ENCODE data around the gene DLGAP1.
"Not testable (repeated sequence)": the region's sequence is repeated elsewhere in the genome, so short reads cannot be mapped to it uniquely, and the experiment has no call there.

DLGAP1 gene

GRCh38 chr18:4293337-4293736 lies 161.8 kb downstream of the DLGAP1 start:
- Mint-ChIP-seq H3K36me3 (ENCODE audit: low read depth) (no peaks in the 10 kb centered on the region), H3K4me1 (ENCODE audit: low read depth) (no peaks in the 10 kb centered on the region), H3K27me3 (no peaks in the 10 kb centered on the region), H3K9me3 (peaks cover 9% of the 10 kb centered on the region), H3K4me3 (no peak overlapping the region), H3K27ac (no peak overlapping the region)
- intact Hi-C loops (cut with micrococcal nuclease), result no loop called here

DNA sequence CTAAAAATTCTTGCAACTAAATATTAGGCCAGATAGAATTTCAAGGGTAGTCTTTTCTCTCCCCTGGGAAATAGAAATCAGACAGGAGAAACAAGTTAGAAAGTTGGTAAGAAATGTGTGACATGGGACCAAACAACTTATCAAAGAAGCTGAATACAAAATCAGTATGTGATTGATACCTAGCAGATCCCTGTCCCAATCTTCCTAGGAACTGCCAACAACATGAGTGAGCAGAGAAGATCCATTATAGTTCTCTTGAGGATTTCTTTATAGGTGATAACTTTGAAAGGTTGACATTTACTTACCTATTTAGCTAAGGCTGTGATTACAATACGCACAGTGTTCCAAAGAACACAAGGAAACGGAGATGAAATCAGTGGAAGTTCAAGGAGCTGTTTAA lies 162.4 kb downstream of the DLGAP1 start:
- no peak overlapping the region for H3K27ac Mint-ChIP-seq
- peaks cover 5% of the 10 kb centered on the region for H3K9me3 Mint-ChIP-seq
- no peaks in the 10 kb centered on the region for H3K4me1 Mint-ChIP-seq (ENCODE audit: low read depth)
- intact Hi-C loops (cut with micrococcal nuclease), result no loop called here
- H3K36me3 Mint-ChIP-seq (ENCODE audit: low read depth), result no peaks in the 10 kb centered on the region
- no peak overlapping the region for H3K4me3 Mint-ChIP-seq
- H3K27me3 Mint-ChIP-seq, result no peaks in the 10 kb centered on the region

DNA sequence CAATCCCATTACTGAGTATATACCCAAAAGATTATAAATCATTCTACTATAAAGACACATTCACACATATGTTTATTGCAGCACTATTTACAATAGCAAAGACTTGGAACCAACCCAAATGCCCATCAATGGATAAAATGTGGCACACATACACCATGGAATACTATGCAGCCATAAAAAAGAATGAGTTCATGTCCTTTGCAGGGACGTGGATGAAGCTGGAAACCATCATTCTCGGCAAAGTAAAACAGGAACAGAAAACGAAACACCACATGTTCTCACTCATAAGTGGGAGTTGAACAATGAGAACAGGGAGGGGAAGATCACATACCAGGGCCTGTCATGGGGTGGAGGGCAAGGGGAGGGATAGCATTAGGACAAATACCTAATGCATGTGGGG lies 167.8 kb downstream of the DLGAP1 start:
- H3K27me3 Mint-ChIP-seq; H3K27ac Mint-ChIP-seq; H3K9me3 Mint-ChIP-seq; intact Hi-C loops (cut with micrococcal nuclease); H3K4me3 Mint-ChIP-seq; H3K36me3 Mint-ChIP-seq (ENCODE audit: low read depth); H3K4me1 Mint-ChIP-seq (ENCODE audit: low read depth): not testable (repeated sequence)

DNA sequence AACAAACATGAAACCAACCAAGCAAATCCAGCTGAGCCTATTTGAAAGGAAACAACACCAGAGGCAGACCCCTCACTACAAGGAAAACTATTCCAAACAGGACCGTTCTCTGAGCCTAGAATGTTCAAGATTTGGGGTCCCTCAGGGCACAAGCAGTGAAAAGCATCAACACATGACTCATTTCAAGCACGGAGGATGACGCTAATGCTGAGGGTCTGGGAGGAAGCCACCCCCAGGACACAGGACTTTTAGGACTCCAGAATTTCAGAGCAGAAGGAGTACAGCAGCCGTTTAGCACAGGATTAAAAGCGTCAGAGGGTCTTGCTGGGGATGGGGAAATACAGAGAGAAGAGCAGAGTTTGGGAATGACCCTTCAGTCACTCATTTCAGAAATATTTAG lies 168.9 kb downstream of the DLGAP1 start:
- no peak overlapping the region for H3K27ac Mint-ChIP-seq
- intact Hi-C loops (cut with micrococcal nuclease), result no loop called here
- no peaks in the 10 kb centered on the region for H3K4me1 Mint-ChIP-seq (ENCODE audit: low read depth)
- no peaks in the 10 kb centered on the region for H3K36me3 Mint-ChIP-seq (ENCODE audit: low read depth)
- no peaks in the 10 kb centered on the region for H3K27me3 Mint-ChIP-seq
- H3K9me3 Mint-ChIP-seq, result peaks cover 6% of the 10 kb centered on the region
- no peak overlapping the region for H3K4me3 Mint-ChIP-seq

- Mint-ChIP-seq H3K36me3 (ENCODE audit: low read depth) (no peaks in the 10 kb centered on the region), H3K27ac (no peak overlapping the region), H3K9me3 (peaks cover 6% of the 10 kb centered on the region), H3K27me3 (no peaks in the 10 kb centered on the region), H3K4me3 (no peak overlapping the region), H3K4me1 (ENCODE audit: low read depth) (no peaks in the 10 kb centered on the region)
- intact Hi-C loops (cut with micrococcal nuclease), result no loop called here
Observed at GRCh38 chr18:4285525-4285924, 169.6 kb downstream of the DLGAP1 start.

DNA sequence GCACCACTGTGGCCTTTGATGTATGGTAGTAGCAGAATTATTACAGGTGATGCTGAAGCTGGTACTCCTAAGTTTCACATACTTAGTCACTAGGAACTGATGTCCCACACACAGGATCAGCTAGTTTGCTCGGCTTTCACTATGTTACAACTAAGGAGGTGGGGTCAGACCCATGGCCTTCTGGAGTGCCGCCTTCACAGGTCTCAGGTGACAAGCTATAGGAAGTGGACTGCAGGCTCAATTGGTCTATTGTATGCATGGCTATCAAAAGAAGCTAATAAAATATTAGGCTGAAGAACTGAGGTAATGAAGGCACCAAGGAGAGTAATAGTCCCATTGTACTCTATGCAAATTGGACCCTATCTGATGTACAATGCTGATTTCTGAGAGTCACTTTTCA lies 170.6 kb downstream of the DLGAP1 start:
- Mint-ChIP-seq H3K27ac (no peak overlapping the region), H3K36me3 (ENCODE audit: low read depth) (no peaks in the 10 kb centered on the region), H3K27me3 (no peaks in the 10 kb centered on the region), H3K4me1 (ENCODE audit: low read depth) (no peaks in the 10 kb centered on the region), H3K9me3 (peaks cover 6% of the 10 kb centered on the region), H3K4me3 (no peak overlapping the region)
- intact Hi-C loops (cut with micrococcal nuclease), result no loop called here

DNA sequence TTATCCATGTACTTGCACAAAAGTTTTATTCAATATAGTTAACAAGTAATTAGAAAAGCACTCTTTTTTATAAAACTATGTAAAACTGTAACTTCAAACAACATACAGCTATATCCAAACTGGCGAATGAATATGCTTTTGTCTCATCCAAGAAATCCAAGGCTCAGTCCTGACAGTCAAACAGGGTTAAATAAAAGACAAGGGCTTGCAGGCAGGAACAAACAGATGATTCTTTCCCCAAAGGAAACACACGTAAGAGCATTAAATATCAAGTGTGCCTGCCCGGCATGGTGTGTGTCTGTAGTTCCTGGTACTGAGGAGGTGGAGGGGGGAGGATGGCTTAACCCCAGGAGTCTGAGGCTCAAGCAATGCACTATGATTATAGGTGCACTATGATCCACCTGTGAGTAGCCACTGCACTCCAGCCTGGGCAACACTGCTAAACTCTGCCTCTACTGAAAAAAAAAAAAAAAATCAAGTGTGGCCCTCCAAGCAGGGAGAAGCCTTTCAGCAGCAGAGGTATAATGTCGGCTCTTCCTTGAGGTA lies 171.3 kb downstream of the DLGAP1 start:
- Mint-ChIP-seq H3K36me3 (ENCODE audit: low read depth) (no peaks in the 10 kb centered on the region), H3K27me3 (no peaks in the 10 kb centered on the region), H3K4me1 (ENCODE audit: low read depth) (no peaks in the 10 kb centered on the region), H3K4me3 (no peak overlapping the region), H3K9me3 (peaks cover 6% of the 10 kb centered on the region), H3K27ac (no peak overlapping the region)
- intact Hi-C loops (cut with micrococcal nuclease), result no loop called here

GRCh38 chr18:4282954-4283353 lies 172.2 kb downstream of the DLGAP1 start:
- Mint-ChIP-seq H3K36me3 (ENCODE audit: low read depth) (no peaks in the 10 kb centered on the region), H3K4me3 (no peak overlapping the region), H3K4me1 (ENCODE audit: low read depth) (no peaks in the 10 kb centered on the region), H3K27ac (no peak overlapping the region), H3K9me3 (peaks cover 6% of the 10 kb centered on the region), H3K27me3 (no peaks in the 10 kb centered on the region)
- intact Hi-C loops (cut with micrococcal nuclease), result no loop called here

DNA sequence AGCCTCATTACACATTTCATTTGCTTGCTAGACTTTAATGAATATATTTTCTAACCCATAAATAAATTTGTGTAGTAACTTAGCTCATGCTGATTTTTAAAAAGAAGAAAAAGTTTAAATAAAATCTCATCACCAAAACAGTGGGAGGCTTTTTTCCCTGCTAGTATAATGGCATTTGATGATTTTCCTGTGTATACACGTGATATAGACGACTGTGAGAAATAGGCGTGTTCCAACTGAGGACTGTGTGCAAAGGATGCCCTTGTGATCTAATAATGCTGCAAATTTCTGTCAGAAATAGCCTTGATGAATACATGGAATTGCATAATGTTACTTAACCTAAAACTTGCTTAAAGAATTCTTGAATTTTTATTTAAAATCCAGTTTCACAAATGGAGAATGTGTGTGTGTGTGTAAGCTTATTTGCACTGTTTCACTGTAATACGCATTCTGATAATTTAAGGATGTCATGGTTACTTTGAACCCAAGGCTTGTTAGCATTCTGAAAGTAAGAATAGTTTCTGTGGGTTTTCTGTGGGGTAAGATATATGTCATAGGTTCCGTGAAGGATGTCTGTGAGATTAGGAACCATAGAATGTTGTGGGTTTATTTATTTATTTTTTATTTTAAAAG lies 178.0 kb downstream of the DLGAP1 start:
- Mint-ChIP-seq H3K9me3 (no peaks in the 10 kb centered on the region), H3K27ac (no peak overlapping the region), H3K36me3 (ENCODE audit: low read depth) (no peaks in the 10 kb centered on the region), H3K27me3 (no peaks in the 10 kb centered on the region), H3K4me1 (ENCODE audit: low read depth) (no peaks in the 10 kb centered on the region), H3K4me3 (no peak overlapping the region)
- intact Hi-C loops (cut with micrococcal nuclease), result no loop called here

GRCh38 chr18:4271952-4272351 lies 183.2 kb downstream of the DLGAP1 start:
- Mint-ChIP-seq H3K27me3 (no peaks in the 10 kb centered on the region), H3K4me1 (ENCODE audit: low read depth) (no peaks in the 10 kb centered on the region), H3K36me3 (ENCODE audit: low read depth) (no peaks in the 10 kb centered on the region), H3K9me3 (no peaks in the 10 kb centered on the region), H3K4me3 (no peak overlapping the region), H3K27ac (no peak overlapping the region)
- intact Hi-C loops (cut with micrococcal nuclease), result no loop called here

GRCh38 chr18:4270988-4271387 lies 184.1 kb downstream of the DLGAP1 start:
- Mint-ChIP-seq H3K9me3 (peaks cover 2% of the 10 kb centered on the region), H3K36me3 (ENCODE audit: low read depth) (no peaks in the 10 kb centered on the region), H3K4me3 (no peak overlapping the region), H3K4me1 (ENCODE audit: low read depth) (no peaks in the 10 kb centered on the region), H3K27me3 (no peaks in the 10 kb centered on the region), H3K27ac (no peak overlapping the region)
- intact Hi-C loops (cut with micrococcal nuclease), result no loop called here

- intact Hi-C loops (cut with micrococcal nuclease), result no loop called here
- peaks cover 11% of the 10 kb centered on the region for H3K9me3 Mint-ChIP-seq
- H3K27ac Mint-ChIP-seq, result no peak overlapping the region
- H3K4me1 Mint-ChIP-seq (ENCODE audit: low read depth), result no peaks in the 10 kb centered on the region
- H3K27me3 Mint-ChIP-seq, result no peaks in the 10 kb centered on the region
- H3K36me3 Mint-ChIP-seq (ENCODE audit: low read depth), result no peaks in the 10 kb centered on the region
- no peak overlapping the region for H3K4me3 Mint-ChIP-seq
Observed at GRCh38 chr18:4270016-4270415, 185.1 kb downstream of the DLGAP1 start.

GRCh38 chr18:4267641-4268040 lies 187.5 kb downstream of the DLGAP1 start:
- Mint-ChIP-seq H3K9me3 (peaks cover 12% of the 10 kb centered on the region), H3K4me1 (ENCODE audit: low read depth) (no peaks in the 10 kb centered on the region), H3K36me3 (ENCODE audit: low read depth) (no peaks in the 10 kb centered on the region), H3K27ac (no peak overlapping the region), H3K4me3 (no peak overlapping the region), H3K27me3 (no peaks in the 10 kb centered on the region)
- intact Hi-C loops (cut with micrococcal nuclease), result no loop called here

DNA sequence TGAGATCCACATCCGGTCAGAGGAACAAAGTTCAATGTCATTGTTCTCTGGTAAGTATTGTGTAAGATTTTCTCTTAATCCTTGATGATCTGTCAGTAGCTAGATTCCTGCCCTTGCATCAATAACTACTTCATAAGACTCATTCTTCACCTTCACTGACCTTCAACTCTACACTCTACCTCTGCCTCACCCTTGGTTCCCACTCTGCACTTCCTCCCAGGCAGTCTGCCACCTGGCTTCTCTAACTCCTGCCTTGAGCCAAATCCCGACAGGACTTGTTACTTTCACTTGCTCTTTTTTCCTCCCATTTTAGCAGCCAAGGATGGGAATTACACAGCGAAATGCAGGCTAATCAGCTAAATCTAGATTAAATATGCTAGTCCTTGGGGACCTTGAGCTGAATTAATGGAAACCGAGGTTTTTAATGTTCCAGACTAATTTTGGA lies 190.7 kb downstream of the DLGAP1 start:
- intact Hi-C loops (cut with micrococcal nuclease), result no loop called here
- Mint-ChIP-seq H3K27ac (no peak overlapping the region), H3K4me3 (no peak overlapping the region), H3K27me3 (no peaks in the 10 kb centered on the region), H3K9me3 (peaks cover 12% of the 10 kb centered on the region), H3K36me3 (ENCODE audit: low read depth) (no peaks in the 10 kb centered on the region), H3K4me1 (ENCODE audit: low read depth) (no peaks in the 10 kb centered on the region)

DNA sequence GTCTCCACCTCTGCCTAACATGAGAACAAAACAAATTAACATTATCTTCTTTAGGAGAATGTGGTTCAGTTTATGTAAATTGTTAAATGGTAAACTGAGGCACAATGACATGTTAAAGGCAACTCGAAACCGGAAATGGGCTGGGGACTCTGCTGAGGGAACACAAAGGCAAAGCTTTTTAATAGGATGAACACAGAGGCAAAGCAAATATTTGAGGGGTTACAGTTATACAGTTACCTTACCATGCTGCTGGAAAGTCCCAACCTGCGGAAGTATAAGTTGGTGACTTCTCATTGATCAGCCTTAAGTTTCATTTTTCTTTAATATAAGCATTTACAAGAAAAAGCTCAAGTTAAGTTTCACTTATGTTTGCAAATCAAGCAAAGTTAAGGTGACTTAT lies 195.0 kb downstream of the DLGAP1 start:
- H3K27me3 Mint-ChIP-seq, result no peaks in the 10 kb centered on the region
- H3K4me1 Mint-ChIP-seq (ENCODE audit: low read depth), result no peaks in the 10 kb centered on the region
- H3K36me3 Mint-ChIP-seq (ENCODE audit: low read depth), result no peaks in the 10 kb centered on the region
- peaks cover 1% of the 10 kb centered on the region for H3K9me3 Mint-ChIP-seq
- H3K27ac Mint-ChIP-seq, result no peak overlapping the region
- H3K4me3 Mint-ChIP-seq, result no peak overlapping the region
- intact Hi-C loops (cut with micrococcal nuclease), result no loop called here

All from dendritic cell treated with granulocyte-macrophage colony-stimulating factor and Interleukin-4, amounts not matched to agents 40 ng/mL and 50 ng/mL, for 4 days (primary cell).